Pulmonary artery endothelial cell (primary cell): ENCODE measurements around the gene DLX4. TPM values are rescaled to one million over a fixed set of nuclear protein-coding genes. Genes with fewer than 3 reads are reported as not detected.
A peak's percentile ranks its signal among the peaks of the same experiment; 100 is the strongest.

ENCODE experiments used
- DNase-seq: peaks from one replicate; pipeline ENCODE4 v3.0.0-alpha.2; 2011; ENCODE audit warnings: low read depth, low spot score
- total RNA-seq: library from RNA; depleted of rRNA; stranded (reverse); fragments of >200 nt; gene quantifications from 2 replicates; pipeline ENCODE4 v1.2.3, GENCODE V29; 2014

DLX4 gene
- total RNA-seq, 1 donor from 2014 or later: not detected

- peak; percentile 17 for DNase-seq
Observed at GRCh38 chr17:49968405-49969133, 421 bp upstream of the DLX4 start.

GRCh38 chr17:49969795-49970389, 902 bp downstream of the DLX4 start:
- no peak for DNase-seq

DNA sequence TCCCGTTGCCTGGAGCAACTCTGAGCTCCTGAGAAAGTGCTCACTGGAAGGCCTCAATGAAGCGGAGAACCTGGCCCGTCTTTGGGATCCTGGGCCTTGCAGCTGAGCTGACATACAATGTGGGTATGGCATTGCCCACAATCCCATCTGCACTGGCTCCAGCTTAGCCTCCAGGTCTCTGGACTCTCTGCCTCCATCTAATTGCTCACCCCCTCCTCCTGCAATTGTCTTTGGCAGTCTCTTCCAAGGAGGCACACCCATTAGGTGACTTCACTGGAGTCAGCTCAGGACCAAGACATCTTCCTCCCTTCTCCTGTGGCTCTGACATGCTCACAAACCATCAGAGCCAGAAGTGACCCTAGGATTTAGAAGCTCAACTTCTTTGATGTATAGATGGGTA, 1.5 kb downstream of the DLX4 start:
- DNase-seq: no peak

DNA sequence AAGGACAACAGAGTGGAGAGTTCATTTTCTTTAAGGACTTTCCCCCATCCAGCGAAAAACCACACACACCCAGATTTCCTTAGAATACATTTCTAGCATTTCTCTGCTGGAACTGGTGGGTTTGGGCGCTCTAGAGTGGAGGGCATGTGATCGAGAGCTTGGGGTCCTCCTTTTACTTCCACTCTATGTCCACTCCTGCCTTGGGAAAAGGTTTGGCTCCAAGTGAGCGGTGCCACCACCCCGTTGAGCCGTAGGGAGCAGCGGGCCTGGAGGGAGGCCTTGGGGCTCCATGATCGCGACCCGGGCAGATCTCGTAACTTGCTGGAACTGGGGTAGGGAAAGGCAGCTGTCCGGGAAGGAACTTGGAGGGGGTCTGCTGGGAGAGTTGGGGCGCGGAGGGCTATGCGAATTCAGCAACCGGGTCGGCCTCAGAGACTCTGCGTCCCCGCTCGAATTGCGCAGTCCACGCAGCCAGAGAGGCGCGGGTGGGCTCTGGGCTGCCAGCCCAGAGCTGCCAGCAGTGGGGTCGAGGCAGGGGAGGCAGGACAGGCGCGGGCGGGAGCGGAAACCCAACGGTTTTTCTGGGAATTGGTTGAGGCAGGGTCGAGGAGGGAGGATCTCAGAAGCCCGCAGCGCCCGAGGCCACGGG, 2.3 kb downstream of the DLX4 start:
- no peak for DNase-seq

DNA sequence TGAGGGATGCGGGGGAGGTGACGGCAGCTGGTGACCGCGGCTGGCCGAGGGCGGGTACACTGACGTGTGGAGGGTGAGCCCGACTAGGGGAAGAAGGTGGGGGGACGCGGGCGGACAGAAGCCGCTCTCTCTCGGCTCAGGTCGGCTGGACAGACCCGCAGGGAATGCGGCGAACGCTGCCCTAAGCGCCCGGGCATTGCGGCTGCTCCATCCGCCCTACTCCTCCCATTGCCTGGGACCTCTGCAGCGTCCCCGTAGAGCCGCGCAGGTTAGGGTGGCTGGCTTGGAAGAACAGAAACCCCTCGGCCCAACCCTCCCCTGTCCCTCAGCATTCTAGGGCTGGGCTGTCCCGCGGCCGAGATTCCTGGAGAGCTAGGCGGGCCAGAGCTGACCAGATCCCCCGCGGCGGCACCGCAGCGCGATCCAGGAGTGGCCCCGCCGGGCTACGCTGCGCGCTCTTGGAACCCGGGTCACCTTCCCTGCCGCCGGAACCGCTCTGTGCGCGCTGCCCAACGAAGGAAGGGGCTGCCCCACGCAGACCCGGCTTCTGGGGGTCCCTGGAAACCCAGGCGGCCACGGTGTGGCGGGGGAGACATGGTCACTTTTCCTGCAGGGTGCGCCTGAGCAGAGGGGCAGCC, 3.0 kb downstream of the DLX4 start:
- no peak for DNase-seq

GRCh38 chr17:49972486-49973270, 3.7 kb downstream of the DLX4 start:
- DNase-seq: no peak

GRCh38 chr17:49973271-49973615, 4.3 kb downstream of the DLX4 start:
- no peak for DNase-seq

DNA sequence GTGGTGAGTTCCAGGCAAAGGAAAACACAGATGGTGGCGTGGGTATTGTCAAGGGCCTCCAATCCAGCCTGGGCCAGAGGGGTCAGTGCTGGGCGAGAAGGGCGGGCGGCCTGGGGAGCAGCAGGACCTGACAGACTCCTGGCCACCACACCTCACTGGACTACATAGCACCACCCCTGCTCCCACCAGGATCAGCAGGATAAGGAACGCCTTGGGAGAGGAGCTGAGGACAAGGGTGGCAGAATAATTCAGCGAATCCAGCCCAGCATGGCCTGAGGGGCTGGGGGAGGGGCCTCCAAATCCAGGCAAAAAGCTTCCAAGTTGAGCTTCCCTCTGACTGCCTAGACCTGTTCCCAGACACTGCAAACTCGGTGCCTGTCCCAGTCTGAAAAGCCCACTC, 6.5 kb downstream of the DLX4 start:
- no peak for DNase-seq

- DNase-seq: no peak
Observed at GRCh38 chr17:49976163-49976827, 7.3 kb downstream of the DLX4 start.

- DNase-seq: no peak
Observed at GRCh38 chr17:49976828-49977202, 7.8 kb downstream of the DLX4 start.

DNA sequence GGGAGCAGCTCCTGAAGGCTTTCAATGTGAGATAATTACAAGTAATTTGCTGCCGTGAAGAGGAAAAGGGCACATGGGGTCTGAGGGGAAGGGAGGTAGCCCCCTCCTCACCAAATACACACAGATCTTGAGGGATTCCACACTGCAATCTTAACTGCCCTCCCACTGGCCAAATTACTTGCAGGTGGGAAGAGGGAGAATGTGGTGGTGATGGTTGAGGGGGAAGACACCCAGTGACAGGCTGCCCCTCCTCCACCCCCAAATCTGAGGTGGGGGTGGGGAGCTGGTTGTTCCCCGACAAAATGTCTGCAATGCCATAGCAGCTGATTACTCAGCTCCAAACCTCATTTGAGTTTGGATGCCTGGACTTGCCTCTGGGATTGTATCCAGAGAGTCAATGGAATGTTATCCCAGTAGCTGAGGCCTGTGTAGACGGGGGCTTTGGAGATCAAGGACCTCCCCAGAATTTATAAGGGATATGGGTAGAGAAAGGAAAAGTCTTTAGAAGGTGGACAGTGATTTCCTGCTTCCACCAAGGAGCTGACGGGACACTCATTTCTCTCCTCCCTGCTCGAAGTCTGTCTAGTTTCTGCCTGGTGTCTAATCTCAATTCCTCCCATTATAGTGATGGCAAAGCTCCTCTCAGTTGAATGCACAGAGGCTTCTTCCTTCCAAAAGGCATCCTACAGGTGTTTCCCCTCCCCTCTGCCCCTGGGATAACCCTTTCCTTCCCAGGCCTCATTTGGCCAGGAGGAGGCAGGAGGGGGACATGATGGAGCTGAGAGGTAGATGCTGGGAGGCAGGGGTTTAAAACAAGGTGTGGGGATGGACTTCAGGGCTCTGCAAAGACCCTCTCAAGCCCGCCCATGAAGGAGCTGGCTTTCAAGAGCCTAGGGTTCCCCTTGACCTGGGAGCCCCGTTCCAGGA, 8.7 kb downstream of the DLX4 start:
- DNase-seq: no peak

GRCh38 chr17:49978501-49978900, 9.5 kb downstream of the DLX4 start:
- DNase-seq: no peak

DNA sequence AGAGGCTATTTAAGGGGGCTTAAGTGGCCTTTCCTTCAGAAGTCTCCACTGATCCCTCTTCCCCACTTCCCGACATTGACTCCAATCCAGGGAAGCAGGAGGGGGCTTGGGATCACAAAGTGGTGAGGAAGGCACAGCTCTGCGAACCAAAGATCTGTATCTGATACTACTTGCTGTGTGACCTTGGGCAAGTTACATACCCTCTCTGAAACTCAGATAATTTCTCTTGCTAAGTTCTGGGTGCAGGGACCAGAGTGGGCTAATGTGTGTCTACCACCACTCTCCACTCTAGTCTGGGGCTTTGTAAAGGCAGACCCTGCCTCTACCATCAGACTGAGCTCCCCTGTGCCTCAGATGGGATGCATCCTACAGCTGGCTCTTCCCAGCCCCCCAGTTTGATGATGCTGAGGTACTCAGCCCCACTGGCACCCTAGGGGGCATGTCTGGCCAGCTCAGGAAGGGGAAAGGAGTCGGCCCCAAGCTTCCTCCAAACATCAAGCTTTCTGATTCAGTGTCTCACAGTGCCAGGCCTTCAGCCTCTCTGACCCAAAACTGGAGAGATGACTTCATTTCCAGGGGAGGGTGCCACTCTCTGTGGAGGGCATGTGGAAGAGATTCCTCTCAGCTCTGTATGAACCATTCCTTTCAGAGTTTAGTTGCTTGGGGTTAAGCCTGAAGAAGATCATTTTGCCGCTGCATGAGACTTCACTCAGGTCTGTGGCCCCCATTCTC, 10.9 kb downstream of the DLX4 start:
- DNase-seq: no peak

DNA sequence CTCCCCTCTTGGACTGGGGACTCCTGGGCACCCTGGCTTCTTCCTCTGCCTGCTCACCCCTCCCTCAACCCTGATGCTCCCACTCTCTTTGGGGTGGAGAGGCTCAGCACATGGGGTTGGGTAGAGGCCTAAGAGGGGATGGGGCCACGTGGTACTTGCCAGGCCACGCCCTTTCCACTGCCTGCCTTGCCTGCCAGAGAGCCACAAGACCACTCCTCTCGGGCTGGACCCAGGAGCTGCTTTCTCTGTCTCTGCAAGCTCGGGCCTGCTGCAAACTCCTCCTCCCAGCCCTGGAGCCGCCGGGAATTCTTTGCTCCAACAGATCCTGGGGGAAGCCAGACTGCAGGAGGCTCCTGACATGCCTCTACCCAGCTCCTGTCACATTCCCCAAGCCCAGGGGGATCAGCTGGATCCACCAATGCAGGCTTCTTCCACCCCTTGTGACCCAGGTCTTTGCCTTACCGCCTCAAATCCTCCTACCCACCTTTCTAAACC, 11.8 kb downstream of the DLX4 start:
- DNase-seq: no peak

DNA sequence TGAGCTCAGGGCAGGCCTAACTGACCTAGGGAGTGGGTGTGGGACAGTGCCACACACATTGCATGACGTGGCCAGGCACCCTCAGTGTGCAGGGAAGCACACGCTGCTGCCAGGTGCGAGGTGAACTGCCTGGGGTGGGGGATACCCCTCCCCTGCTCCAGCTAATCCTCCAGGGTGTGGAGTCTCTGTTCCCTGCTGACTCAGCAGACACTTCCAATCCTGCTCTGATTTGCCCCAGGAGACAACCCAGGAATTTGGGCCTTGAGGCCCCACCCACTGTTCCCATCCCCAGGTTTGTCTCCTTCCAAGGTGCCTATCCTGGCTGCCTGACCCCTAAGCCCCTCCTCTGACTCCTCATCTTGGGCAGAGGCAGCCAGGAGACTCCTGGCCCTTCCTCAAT, 15.3 kb downstream of the DLX4 start:
- DNase-seq: no peak

DNA sequence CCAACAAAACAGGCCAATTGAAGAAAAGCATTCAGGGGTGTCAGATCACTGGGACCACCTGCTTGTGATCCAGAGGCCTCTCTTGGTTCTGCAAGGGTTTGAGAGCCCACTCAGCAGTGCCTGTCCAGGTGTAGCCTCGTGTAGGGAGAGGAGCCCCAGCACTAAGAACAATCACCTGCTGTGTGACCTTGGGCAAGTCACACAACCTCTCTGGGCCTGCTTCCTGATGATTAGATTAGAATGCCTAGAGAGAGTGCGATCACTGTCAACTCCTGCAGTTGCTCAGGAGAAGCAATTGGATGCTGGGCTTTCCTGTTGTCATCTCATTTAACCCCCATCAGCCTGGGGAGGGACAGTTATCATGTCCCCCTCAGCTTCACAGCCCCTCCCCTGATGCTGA, 15.8 kb downstream of the DLX4 start:
- DNase-seq: no peak

GRCh38 chr17:49985310-49985990, 16.5 kb downstream of the DLX4 start:
- DNase-seq: no peak

GRCh38 chr17:49986396-49987289, 17.7 kb downstream of the DLX4 start:
- no peak for DNase-seq
